ENCODE results near the gene RLN3.

The RLN3 gene

GRCh38 chr19:14027856-14028450 lies at the start of gene RLN3:
RLN3 (plus strand) TSS chr19:14028148; CDS start chr19:14028205, 57 bp downstream.
- no peak for DNase-seq

- DNase-seq = peak; percentile 24
These were observed 49.4 kb upstream of the RLN3 start for GRCh38 chr19:13978351-13979243.

- no peak for DNase-seq
These were observed 48.7 kb upstream of the RLN3 start for GRCh38 chr19:13979244-13979615.

GRCh38 chr19:13979686-13980085 lies 48.3 kb upstream of the RLN3 start:
- DNase-seq = no peak

- no peak for DNase-seq
These were observed 47.6 kb upstream of the RLN3 start for GRCh38 chr19:13980340-13980739.

GRCh38 chr19:13981021-13981420 lies 46.9 kb upstream of the RLN3 start:
- DNase-seq = no peak

GRCh38 chr19:13981467-13981866 lies 46.5 kb upstream of the RLN3 start:
- DNase-seq = no peak

GRCh38 chr19:13981988-13982501 lies 45.9 kb upstream of the RLN3 start:
- DNase-seq = no peak

- DNase-seq = no peak
These were observed 45.2 kb upstream of the RLN3 start for GRCh38 chr19:13982773-13983172.

GRCh38 chr19:13983213-13983889 lies 44.6 kb upstream of the RLN3 start:
- peak; percentile 42 for DNase-seq

- DNase-seq = no peak
These were observed 43.8 kb upstream of the RLN3 start for GRCh38 chr19:13984186-13984585.

- no peak for DNase-seq
These were observed 42.8 kb upstream of the RLN3 start for GRCh38 chr19:13984875-13985741.

- no peak for DNase-seq
These were observed 42.1 kb upstream of the RLN3 start for GRCh38 chr19:13985771-13986347.

- DNase-seq = peak; percentile 98
These were observed 41.5 kb upstream of the RLN3 start for GRCh38 chr19:13986348-13986904.

- no peak for DNase-seq
These were observed 40.7 kb upstream of the RLN3 start for GRCh38 chr19:13987101-13987890.

- no peak for DNase-seq
These were observed 38.5 kb upstream of the RLN3 start for GRCh38 chr19:13989487-13989886.

GRCh38 chr19:13990085-13990484 lies 37.9 kb upstream of the RLN3 start:
- no peak for DNase-seq

- DNase-seq = no peak
These were observed 35.9 kb upstream of the RLN3 start for GRCh38 chr19:13992025-13992424.

GRCh38 chr19:13993590-13994300 lies 34.2 kb upstream of the RLN3 start:
- no peak for DNase-seq

- DNase-seq = no peak
These were observed 32.8 kb upstream of the RLN3 start for GRCh38 chr19:13995017-13995728.
